Natural killer cell (primary cell): ENCODE measurements around the gene HSPG2. TPM values are rescaled to one million over a fixed set of nuclear protein-coding genes. Genes with fewer than 3 reads are reported as not detected.

Experiments
- ATAC-seq, 3 donors: fragments of 150-1000 bp in 2 of 3; fragments of 200-7000 bp in 1 of 3; cut with Tn5 transposase; 1 replicate in 1 of 3; 2 replicates in 2 of 3; pipeline ENCODE4 v1.10.0; 2021; ENCODE audit warnings: mild to moderate bottlenecking in 2 of 3, moderate library complexity in 2 of 3
- DNase-seq, 2 donors: peaks; one replicate each; pipeline versions ENCODE4 v3.0.0 to v3.0.0-alpha.2; 2013 to 2021; ENCODE audit warnings: mixed read lengths in 1 of 2
- H3K27ac ChIP-seq: one replicate; pipeline ENCODE4 v1.5.1; 2013; ENCODE audit warnings: mild to moderate bottlenecking, low read length
- H3K27me3 ChIP-seq: one replicate; pipeline ENCODE4 v1.6.1; 2013; ENCODE audit warnings: low read length; ENCODE audit not compliant: control insufficient read depth, insufficient read depth
- H3K36me3 ChIP-seq: one replicate; pipeline ENCODE4 v1.6.1; 2013; ENCODE audit warnings: low read length; ENCODE audit not compliant: control insufficient read depth, insufficient read depth
- H3K4me1 ChIP-seq: one replicate; pipeline ENCODE4 v1.6.1; 2013; ENCODE audit warnings: low read length; ENCODE audit not compliant: control insufficient read depth, insufficient read depth
- H3K4me3 ChIP-seq: one replicate; pipeline ENCODE4 v1.5.1; 2013; ENCODE audit warnings: low read length
- H3K9me3 ChIP-seq: one replicate; pipeline ENCODE4 v1.6.1; 2013; ENCODE audit warnings: low read length; ENCODE audit not compliant: control insufficient read depth, insufficient read depth
- H3K27ac Mint-ChIP-seq, 2 donors: one replicate each; pipeline ENCODE4 v1.8.0; 2022; ENCODE audit warnings: mild to moderate bottlenecking in 2 of 2, mixed read lengths in 2 of 2, moderate library complexity in 1 of 2
- H3K27me3 Mint-ChIP-seq, 2 donors: one replicate each; pipeline ENCODE4 v1.8.0; 2022; ENCODE audit warnings: low read depth in 2 of 2, mixed read lengths in 2 of 2
- H3K36me3 Mint-ChIP-seq: one replicate; pipeline ENCODE4 v1.8.0; 2022; ENCODE audit warnings: mixed read lengths
- H3K4me1 Mint-ChIP-seq, 2 donors: one replicate each; pipeline ENCODE4 v1.8.0; 2022; ENCODE audit warnings: mixed read lengths in 2 of 2
- H3K4me3 Mint-ChIP-seq: one replicate; pipeline ENCODE4 v1.8.0; 2022; ENCODE audit warnings: mild to moderate bottlenecking, moderate library complexity, mixed read lengths
- H3K9me3 Mint-ChIP-seq, 2 donors: one replicate each; pipeline ENCODE4 v1.8.0; 2022; ENCODE audit warnings: mixed read lengths in 2 of 2
- WGBS: methylation state at CpG from one replicate; pipeline ENCODE4 v1.1.7; 2013; ENCODE audit warnings: missing lambda C conversion rate; ENCODE audit not compliant: insufficient coverage; 5-methylcytosine and 5-hydroxymethylcytosine counted together
- intact Hi-C: fragments of 100-400 bp; cut with micrococcal nuclease; formaldehyde crosslinking; loops from one replicate; pipeline ENCODE4 v1.14.2; 2022
- total RNA-seq, 4 donors: library from RNA; stranded (reverse); fragments of 120-200 nt in 1 of 4; gene quantifications; one replicate each; pipeline versions ENCODE4 v1.2.3 to v1.2.4, GENCODE V29; 2013 to 2022
- TF ChIP-seq, protein P1 (sequence below): fragments of 200-600 bp; IDR thresholded peaks from one replicate; pipeline ENCODE4 v1.8.0; 2022; ENCODE audit warnings: antibody characterized with exemption

HSPG2 gene
- total RNA-seq, 3 donors from 2014 or later (not counting 1 experiment from before 2014, with no cell fraction given): 0.54 to 0.93 (median 0.90) TPM

DNA sequence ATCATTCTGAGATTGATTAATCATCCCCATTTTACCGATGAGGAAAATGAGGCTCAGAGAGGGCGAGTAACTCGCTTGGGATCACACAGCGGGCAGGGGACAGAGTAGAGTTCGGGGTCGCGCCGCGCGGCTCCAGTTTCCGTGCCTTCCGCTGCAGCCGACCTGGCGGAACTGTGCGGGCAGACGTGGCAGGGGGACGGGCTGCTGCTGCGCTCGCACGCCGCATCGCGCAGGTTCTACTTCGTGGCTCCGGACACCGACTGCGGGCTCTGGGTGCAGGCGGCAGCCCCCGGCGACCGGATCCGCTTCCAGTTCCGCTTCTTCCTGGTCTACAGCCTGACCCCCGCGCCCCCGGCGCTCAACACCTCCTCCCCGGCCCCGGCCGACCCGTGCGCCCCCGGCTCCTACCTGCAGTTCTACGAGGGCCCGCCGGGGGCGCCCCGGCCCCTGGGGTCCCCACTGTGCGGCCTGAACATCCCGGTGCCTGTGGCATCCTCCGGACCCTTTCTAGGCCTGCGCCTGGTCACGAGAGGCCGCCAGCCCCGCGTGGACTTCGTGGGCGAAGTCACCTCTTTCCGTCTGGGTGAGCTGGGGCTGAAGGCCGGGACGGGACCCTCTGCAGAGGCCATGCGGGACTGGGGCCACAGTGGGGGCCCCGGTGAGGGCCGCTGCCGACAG, 122.7 kb downstream of the HSPG2 start:
- no peaks in the 10 kb centered on the region for H3K36me3 Mint-ChIP-seq
- TF ChIP-seq, protein P1, sequence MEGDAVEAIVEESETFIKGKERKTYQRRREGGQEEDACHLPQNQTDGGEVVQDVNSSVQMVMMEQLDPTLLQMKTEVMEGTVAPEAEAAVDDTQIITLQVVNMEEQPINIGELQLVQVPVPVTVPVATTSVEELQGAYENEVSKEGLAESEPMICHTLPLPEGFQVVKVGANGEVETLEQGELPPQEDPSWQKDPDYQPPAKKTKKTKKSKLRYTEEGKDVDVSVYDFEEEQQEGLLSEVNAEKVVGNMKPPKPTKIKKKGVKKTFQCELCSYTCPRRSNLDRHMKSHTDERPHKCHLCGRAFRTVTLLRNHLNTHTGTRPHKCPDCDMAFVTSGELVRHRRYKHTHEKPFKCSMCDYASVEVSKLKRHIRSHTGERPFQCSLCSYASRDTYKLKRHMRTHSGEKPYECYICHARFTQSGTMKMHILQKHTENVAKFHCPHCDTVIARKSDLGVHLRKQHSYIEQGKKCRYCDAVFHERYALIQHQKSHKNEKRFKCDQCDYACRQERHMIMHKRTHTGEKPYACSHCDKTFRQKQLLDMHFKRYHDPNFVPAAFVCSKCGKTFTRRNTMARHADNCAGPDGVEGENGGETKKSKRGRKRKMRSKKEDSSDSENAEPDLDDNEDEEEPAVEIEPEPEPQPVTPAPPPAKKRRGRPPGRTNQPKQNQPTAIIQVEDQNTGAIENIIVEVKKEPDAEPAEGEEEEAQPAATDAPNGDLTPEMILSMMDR: peak; percentile 76
- Histone ChIP-seq H3K27me3 (no peaks in the 10 kb centered on the region), H3K4me3 (peak overlapping the region; percentile 14), H3K27ac (peak overlapping the region; percentile 41), H3K36me3 (no peaks in the 10 kb centered on the region), H3K4me1 (peaks cover 24% of the 10 kb centered on the region), H3K9me3 (no peaks in the 10 kb centered on the region)
- WGBS: 15% methylated on average over 65 of the region's 65 CpGs
- intact Hi-C loops: no loop called here
- H3K9me3 Mint-ChIP-seq: no peaks in the 10 kb centered on the region
- peak overlapping the region in 1 of 2 donors; percentile 73 for H3K27ac Mint-ChIP-seq
- H3K4me3 Mint-ChIP-seq: peak overlapping the region; percentile 63
- H3K27me3 Mint-ChIP-seq: peaks cover 0 to 3% of the 10 kb centered on the region in 2 donors
- DNase-seq (peak; percentile 42 to 47), ATAC-seq (peak; percentile 77 to 80 (median 79))
- peaks cover 0 to 24% of the 10 kb centered on the region in 2 donors for H3K4me1 Mint-ChIP-seq

- H3K27me3 Mint-ChIP-seq: peaks cover 0 to 3% of the 10 kb centered on the region in 2 donors
- H3K36me3 Mint-ChIP-seq: no peaks in the 10 kb centered on the region
- 88% methylated on average over 3 of the region's 3 CpGs for WGBS
- H3K4me1 ChIP-seq: peaks cover 24% of the 10 kb centered on the region
- peak overlapping the region; percentile 31 for H3K4me3 Mint-ChIP-seq
- intact Hi-C loops: no loop called here
- H3K4me1 Mint-ChIP-seq: peaks cover 0 to 19% of the 10 kb centered on the region in 2 donors
- H3K9me3 ChIP-seq: no peaks in the 10 kb centered on the region
- ATAC-seq (no peak), DNase-seq (no peak)
- H3K27ac Mint-ChIP-seq: no peak overlapping the region
- H3K27ac ChIP-seq: no peak overlapping the region
- H3K27me3 ChIP-seq: no peaks in the 10 kb centered on the region
- H3K9me3 Mint-ChIP-seq: no peaks in the 10 kb centered on the region
- no peak overlapping the region for H3K4me3 ChIP-seq
- TF ChIP-seq, protein P1: no peak
- no peaks in the 10 kb centered on the region for H3K36me3 ChIP-seq
Measured at GRCh38 chr1:21813542-21813941, 123.6 kb downstream of the HSPG2 start.

- Mint-ChIP-seq H3K4me3 (peak within 1 kb of the TSS; percentile 59), H3K27ac (no peak within 1 kb of the TSS), H3K9me3 (no peaks in the 10 kb centered on the region), H3K36me3 (no peaks in the 10 kb centered on the region), H3K4me1 (peaks cover 0 to 14% of the 10 kb centered on the region in 2 donors), H3K27me3 (peaks cover 0 to 3% of the 10 kb centered on the region in 2 donors)
- intact Hi-C loops: no loop called here
- Histone ChIP-seq H3K36me3 (no peaks in the 10 kb centered on the region), H3K9me3 (no peaks in the 10 kb centered on the region), H3K27ac (no peak within 1 kb of the TSS), H3K4me3 (no peak within 1 kb of the TSS), H3K27me3 (no peaks in the 10 kb centered on the region), H3K4me1 (peaks cover 24% of the 10 kb centered on the region)
- DNase-seq (no peak), ATAC-seq (no peak)
- TF ChIP-seq, protein P1: no peak
- WGBS: 68% methylated on average over 2 of the region's 2 CpGs
Measured at GRCh38 chr1:21811875-21812305, 125.2 kb downstream of the HSPG2 start, which contains the start of gene LDLRAD2. LDLRAD2 (plus strand) TSS chr1:21812265; CDS start chr1:21812452, 187 bp downstream.
